CD8-positive, alpha-beta memory T cell (primary cell): ENCODE measurements around the gene TFDP1. TPM values are rescaled to one million over a fixed set of nuclear protein-coding genes. Genes with fewer than 3 reads are reported as not detected.

Source experiments
- CTCF ChIA-PET: fragments of 350-600 bp; sonication (Branson Sonifier 250); formaldehyde crosslinking; loops from one replicate; lab custom pipeline; 2021; ENCODE audit warnings: antibody characterized with exemption; lab: Charles Lee
- POLR2A ChIA-PET: fragments of 350-600 bp; sonication (Branson Sonifier 250); formaldehyde crosslinking; loops from one replicate; lab custom pipeline; 2021; ENCODE audit warnings: antibody characterized with exemption; lab: Charles Lee
- DNase-seq, 5 donors: peaks; one replicate each; pipeline versions ENCODE4 v3.0.0 to v3.0.0-alpha.2; 2020 to 2022; ENCODE audit warnings: mixed read lengths in 1 of 5
- H3K27ac ChIP-seq: one replicate; pipeline ENCODE4 v1.7.0; 2013; ENCODE audit warnings: low read depth, mild to moderate bottlenecking, low read length, moderate library complexity
- H3K27me3 ChIP-seq: 2 replicates; pipeline ENCODE4 v1.7.0; 2013; ENCODE audit warnings: low read length, mild to moderate bottlenecking; ENCODE audit not compliant: insufficient read depth, poor library complexity, severe bottlenecking
- H3K36me3 ChIP-seq: 2 replicates; pipeline ENCODE4 v1.7.0; 2013; ENCODE audit warnings: mild to moderate bottlenecking, low read length, moderate library complexity; ENCODE audit not compliant: insufficient read depth
- H3K4me1 ChIP-seq: 2 replicates; pipeline ENCODE4 v1.7.0; 2013; ENCODE audit warnings: mild to moderate bottlenecking, low read length, moderate library complexity; ENCODE audit not compliant: insufficient read depth
- H3K4me3 ChIP-seq: 2 replicates; pipeline ENCODE4 v1.7.0; 2013; ENCODE audit warnings: mild to moderate bottlenecking, low read length
- H3K9me3 ChIP-seq: 2 replicates; pipeline ENCODE4 v1.7.0; 2013; ENCODE audit warnings: mild to moderate bottlenecking, low read length
- H3K27ac Mint-ChIP-seq, 8 donors: one replicate each; pipeline ENCODE4 v1.8.0; 2020 to 2021; ENCODE audit warnings: mixed read lengths in 8 of 8, mild to moderate bottlenecking in 6 of 8, inconsistent platforms in 3 of 8, moderate library complexity in 3 of 8
- H3K27me3 Mint-ChIP-seq, 2 donors: one replicate each; pipeline ENCODE4 v1.8.0; 2020 to 2021; ENCODE audit warnings: mixed read lengths in 2 of 2, mild to moderate bottlenecking in 1 of 2, moderate library complexity in 1 of 2
- H3K36me3 Mint-ChIP-seq, 3 donors: one replicate each; pipeline ENCODE4 v1.8.0; 2020 to 2021; ENCODE audit warnings: mixed read lengths in 3 of 3, inconsistent platforms in 1 of 3, mild to moderate bottlenecking in 1 of 3
- H3K4me1 Mint-ChIP-seq, 3 donors: one replicate each; pipeline ENCODE4 v1.8.0; 2020 to 2021; ENCODE audit warnings: mixed read lengths in 3 of 3, inconsistent platforms in 1 of 3, mild to moderate bottlenecking in 1 of 3
- H3K4me3 Mint-ChIP-seq, 7 donors: one replicate each; pipeline ENCODE4 v1.8.0; 2020 to 2021; ENCODE audit warnings: mixed read lengths in 7 of 7, mild to moderate bottlenecking in 6 of 7, moderate library complexity in 4 of 7, inconsistent platforms in 2 of 7
- H3K9me3 Mint-ChIP-seq, 5 donors: one replicate each; pipeline ENCODE4 v1.8.0; 2020 to 2022; ENCODE audit warnings: mixed read lengths in 5 of 5, mild to moderate bottlenecking in 3 of 5, moderate library complexity in 2 of 5, inconsistent platforms in 1 of 5
- polyA plus RNA-seq: library from polyadenylated mRNA; unstranded; fragments of 300-500 nt; fragmentation: Illumina TruSeq; gene quantifications from one replicate; pipeline ENCODE4 v1.2.3, GENCODE V29; 2021
- total RNA-seq, 2 experiments: library from RNA; stranded (reverse); gene quantifications; one replicate each; pipeline ENCODE4 v1.2.3, GENCODE V29; 2021

TFDP1 gene
- total and polyA plus RNA-seq, 3 experiments from 2014 or later, result 59.6 to 184 (median 176) TPM

GRCh38 chr13:113644800-113645199 is 60.2 kb downstream of the TFDP1 start:
- DNase-seq, result no peak
- H3K4me1 Mint-ChIP-seq, result peaks cover 10 to 12% (median 11%) of the 10 kb centered on the region in 3 donors
- no peak overlapping the region for H3K4me3 Mint-ChIP-seq
- ChIA-PET POLR2A (no interaction called here), CTCF (no interaction called here)
- Histone ChIP-seq H3K27me3 (no peaks in the 10 kb centered on the region), H3K4me3 (no peak overlapping the region), H3K36me3 (no peaks in the 10 kb centered on the region), H3K9me3 (no peaks in the 10 kb centered on the region), H3K4me1 (peaks cover 4% of the 10 kb centered on the region), H3K27ac (no peak overlapping the region)
- H3K27me3 Mint-ChIP-seq, result peaks cover 0 to 2% of the 10 kb centered on the region in 2 donors
- peaks cover 18 to 25% (median 22%) of the 10 kb centered on the region in 3 donors for H3K36me3 Mint-ChIP-seq
- no peak overlapping the region for H3K27ac Mint-ChIP-seq
- peaks cover 0 to 6% (median 3%) of the 10 kb centered on the region in 5 donors for H3K9me3 Mint-ChIP-seq

DNA sequence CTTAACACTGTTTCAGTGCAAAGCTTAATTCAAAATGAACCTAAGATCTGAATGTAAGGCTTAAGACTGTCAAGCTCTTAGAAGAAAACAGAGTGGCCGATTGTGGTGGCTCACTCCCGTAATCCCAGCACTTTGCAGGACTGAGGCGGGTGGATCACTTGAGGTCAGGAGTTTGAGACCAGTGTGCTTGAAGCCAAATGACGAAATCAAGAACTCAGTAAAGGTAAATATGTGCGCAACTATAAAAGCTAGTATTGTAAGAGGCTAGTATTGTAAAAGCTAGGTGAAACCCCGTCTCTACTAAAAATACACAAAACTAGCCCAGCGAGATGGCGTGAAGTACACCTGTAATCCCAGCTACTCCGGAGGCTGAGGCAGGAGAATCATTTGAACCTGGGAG is 60.8 kb downstream of the TFDP1 start:
- Histone ChIP-seq H3K27ac (no peak overlapping the region), H3K4me1 (peaks cover 4% of the 10 kb centered on the region), H3K36me3 (no peaks in the 10 kb centered on the region), H3K9me3 (no peaks in the 10 kb centered on the region), H3K27me3 (no peaks in the 10 kb centered on the region), H3K4me3 (no peak overlapping the region)
- peaks cover 10 to 12% (median 11%) of the 10 kb centered on the region in 3 donors for H3K4me1 Mint-ChIP-seq
- H3K9me3 Mint-ChIP-seq, result peaks cover 0 to 6% (median 2%) of the 10 kb centered on the region in 5 donors
- H3K27me3 Mint-ChIP-seq, result peaks cover 0 to 2% of the 10 kb centered on the region in 2 donors
- POLR2A ChIA-PET, result no interaction called here
- no peak overlapping the region for H3K4me3 Mint-ChIP-seq
- H3K27ac Mint-ChIP-seq, result no peak overlapping the region
- no peak for DNase-seq
- CTCF ChIA-PET, result no interaction called here
- peaks cover 16 to 20% (median 16%) of the 10 kb centered on the region in 3 donors for H3K36me3 Mint-ChIP-seq

- H3K4me3 ChIP-seq, result no peak overlapping the region
- peaks cover 9 to 13% (median 10%) of the 10 kb centered on the region in 3 donors for H3K36me3 Mint-ChIP-seq
- peaks cover 10 to 12% (median 11%) of the 10 kb centered on the region in 3 donors for H3K4me1 Mint-ChIP-seq
- no peak overlapping the region for H3K4me3 Mint-ChIP-seq
- H3K27ac Mint-ChIP-seq, result peak overlapping the region in 3 of 8 donors; percentile 0 to 56 (median 20)
- peaks cover 0 to 2% of the 10 kb centered on the region in 2 donors for H3K27me3 Mint-ChIP-seq
- H3K27me3 ChIP-seq, result no peaks in the 10 kb centered on the region
- no peaks in the 10 kb centered on the region for H3K9me3 ChIP-seq
- peaks cover 4% of the 10 kb centered on the region for H3K4me1 ChIP-seq
- H3K36me3 ChIP-seq, result no peaks in the 10 kb centered on the region
- peak in 1 of 5 donors; percentile 21 for DNase-seq
- POLR2A ChIA-PET, result no interaction called here
- peaks cover 0 to 6% (median 2%) of the 10 kb centered on the region in 5 donors for H3K9me3 Mint-ChIP-seq
- no peak overlapping the region for H3K27ac ChIP-seq
- CTCF ChIA-PET, result no interaction called here
These were observed 61.8 kb downstream of the TFDP1 start for GRCh38 chr13:113646376-113646775.

DNA sequence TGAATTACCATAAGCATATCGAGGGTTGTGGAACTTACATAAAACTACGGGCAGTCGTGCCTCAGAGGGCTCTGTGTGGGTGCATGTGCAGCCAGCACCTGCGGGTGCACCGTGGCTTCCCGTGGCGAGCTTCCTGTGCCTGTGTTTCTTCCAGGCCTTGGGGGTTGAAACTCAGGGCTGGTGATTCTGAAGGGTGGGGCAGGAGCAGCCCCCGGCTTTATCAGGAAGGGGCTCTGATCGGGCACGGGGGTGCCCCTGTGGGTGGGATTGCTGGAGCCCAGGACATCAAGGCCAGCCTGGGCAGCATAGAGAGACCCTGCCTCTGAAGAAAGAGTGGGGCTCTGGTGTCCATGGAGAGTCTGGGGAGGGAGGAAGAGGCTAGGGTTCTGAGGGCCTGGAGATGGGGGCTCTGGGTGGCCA is 62.4 kb downstream of the TFDP1 start:
- peak in 2 of 5 donors; percentile 27 to 30 for DNase-seq
- no peak overlapping the region for H3K4me3 Mint-ChIP-seq
- H3K9me3 Mint-ChIP-seq, result peaks cover 0 to 5% (median 1%) of the 10 kb centered on the region in 5 donors
- H3K36me3 ChIP-seq, result no peaks in the 10 kb centered on the region
- peaks cover 10 to 12% (median 11%) of the 10 kb centered on the region in 3 donors for H3K4me1 Mint-ChIP-seq
- no peak overlapping the region for H3K4me3 ChIP-seq
- ChIA-PET CTCF (no interaction called here), POLR2A (no interaction called here)
- no peaks in the 10 kb centered on the region for H3K9me3 ChIP-seq
- peaks cover 0 to 2% of the 10 kb centered on the region in 2 donors for H3K27me3 Mint-ChIP-seq
- H3K27ac ChIP-seq, result no peak overlapping the region
- H3K27me3 ChIP-seq, result no peaks in the 10 kb centered on the region
- peaks cover 4% of the 10 kb centered on the region for H3K4me1 ChIP-seq
- peak overlapping the region in 2 of 8 donors; percentile 46 to 65 for H3K27ac Mint-ChIP-seq
- peaks cover 4 to 8% (median 6%) of the 10 kb centered on the region in 3 donors for H3K36me3 Mint-ChIP-seq

- H3K27me3 ChIP-seq, result no peaks in the 10 kb centered on the region
- no peaks in the 10 kb centered on the region for H3K36me3 ChIP-seq
- Mint-ChIP-seq H3K4me3 (no peak overlapping the region), H3K27ac (peak overlapping the region in 1 of 8 donors; percentile 65), H3K9me3 (peaks cover 0 to 1% (median 0%) of the 10 kb centered on the region in 5 donors), H3K27me3 (peaks cover 0 to 2% of the 10 kb centered on the region in 2 donors), H3K4me1 (peaks cover 10 to 12% (median 11%) of the 10 kb centered on the region in 3 donors), H3K36me3 (peaks cover 0 to 2% (median 1%) of the 10 kb centered on the region in 3 donors)
- ChIA-PET CTCF (no interaction called here), POLR2A (no interaction called here)
- H3K4me1 ChIP-seq, result peaks cover 4% of the 10 kb centered on the region
- peak in 1 of 5 donors; percentile 39 for DNase-seq
- H3K27ac ChIP-seq, result no peak overlapping the region
- no peaks in the 10 kb centered on the region for H3K9me3 ChIP-seq
- no peak overlapping the region for H3K4me3 ChIP-seq
These were observed 63.0 kb downstream of the TFDP1 start for GRCh38 chr13:113647351-113648215.

DNA sequence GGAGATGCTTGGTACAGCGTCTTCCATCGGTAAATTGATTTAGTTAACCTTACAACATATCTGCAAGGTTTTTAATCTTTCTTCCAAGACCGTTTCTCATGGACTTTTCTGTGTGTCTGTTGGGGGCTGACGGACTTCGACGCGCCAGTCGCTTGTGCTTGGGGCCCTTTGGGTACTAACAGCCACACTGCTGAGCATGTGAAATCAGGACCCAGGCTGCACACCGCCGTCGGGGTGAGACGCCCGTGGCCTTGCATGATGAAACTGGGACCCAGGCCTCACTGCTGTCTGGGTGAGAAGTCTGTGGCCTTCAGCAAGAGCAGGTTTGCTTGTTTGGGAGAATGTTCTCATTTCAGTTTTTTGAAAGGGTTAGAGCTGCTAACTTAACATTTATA is 63.7 kb downstream of the TFDP1 start:
- POLR2A ChIA-PET, result no interaction called here

DNA sequence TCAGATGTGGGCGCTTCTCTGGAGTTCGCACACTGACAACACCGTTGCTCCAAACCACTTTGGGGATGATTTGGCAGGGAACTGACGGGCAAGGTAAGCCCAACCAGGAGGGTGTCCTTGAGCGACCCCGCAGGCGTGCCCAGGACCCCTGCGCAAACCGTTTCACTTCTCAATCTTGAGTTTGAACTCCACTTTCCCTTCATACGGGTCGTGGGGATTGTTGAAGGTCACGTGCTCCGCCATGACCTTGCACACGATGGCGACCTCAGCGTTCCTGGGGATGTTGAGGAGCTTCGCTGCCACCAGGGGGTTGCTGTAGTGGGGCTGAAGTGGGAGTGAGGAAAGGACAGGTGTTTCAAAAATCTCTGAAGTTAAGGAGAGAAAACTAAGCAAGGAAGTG is 64.7 kb downstream of the TFDP1 start:
- CTCF ChIA-PET, result no interaction called here
- no peaks in the 10 kb centered on the region for H3K36me3 ChIP-seq
- H3K4me3 ChIP-seq, result no peak overlapping the region
- DNase-seq, result no peak
- peaks cover 0 to 2% of the 10 kb centered on the region in 2 donors for H3K27me3 Mint-ChIP-seq
- no peaks in the 10 kb centered on the region for H3K9me3 ChIP-seq
- H3K9me3 Mint-ChIP-seq, result no peaks in the 10 kb centered on the region
- H3K4me1 Mint-ChIP-seq, result peaks cover 19 to 24% (median 23%) of the 10 kb centered on the region in 3 donors
- H3K27me3 ChIP-seq, result no peaks in the 10 kb centered on the region
- POLR2A ChIA-PET, result no interaction called here
- no peak overlapping the region for H3K27ac Mint-ChIP-seq
- peaks cover 0 to 2% (median 0%) of the 10 kb centered on the region in 3 donors for H3K36me3 Mint-ChIP-seq
- no peak overlapping the region for H3K4me3 Mint-ChIP-seq
- no peak overlapping the region for H3K27ac ChIP-seq
- peaks cover 12% of the 10 kb centered on the region for H3K4me1 ChIP-seq

More for the DNA sequence above, 63.7 kb downstream of the TFDP1 start:
- Histone ChIP-seq H3K4me3 (no peak overlapping the region), H3K9me3 (no peaks in the 10 kb centered on the region), H3K27ac (no peak overlapping the region), H3K4me1 (peaks cover 4% of the 10 kb centered on the region), H3K27me3 (no peaks in the 10 kb centered on the region), H3K36me3 (no peaks in the 10 kb centered on the region)
- Mint-ChIP-seq H3K9me3 (no peaks in the 10 kb centered on the region), H3K27me3 (peaks cover 0 to 2% of the 10 kb centered on the region in 2 donors), H3K36me3 (peaks cover 0 to 2% (median 0%) of the 10 kb centered on the region in 3 donors), H3K27ac (no peak overlapping the region), H3K4me1 (peaks cover 11 to 14% (median 13%) of the 10 kb centered on the region in 3 donors), H3K4me3 (no peak overlapping the region)
- CTCF ChIA-PET, result no interaction called here
- peak in 1 of 5 donors; percentile 25 for DNase-seq

- Mint-ChIP-seq H3K36me3 (peaks cover 0 to 2% (median 0%) of the 10 kb centered on the region in 3 donors), H3K4me1 (peaks cover 20 to 25% (median 24%) of the 10 kb centered on the region in 3 donors), H3K27me3 (peaks cover 0 to 2% of the 10 kb centered on the region in 2 donors), H3K4me3 (no peak overlapping the region), H3K9me3 (no peaks in the 10 kb centered on the region), H3K27ac (no peak overlapping the region)
- ChIA-PET CTCF (no interaction called here), POLR2A (no interaction called here)
- H3K4me3 ChIP-seq, result no peak overlapping the region
- H3K4me1 ChIP-seq, result peaks cover 12% of the 10 kb centered on the region
- DNase-seq, result no peak
- no peaks in the 10 kb centered on the region for H3K9me3 ChIP-seq
- no peaks in the 10 kb centered on the region for H3K27me3 ChIP-seq
- H3K27ac ChIP-seq, result no peak overlapping the region
- no peaks in the 10 kb centered on the region for H3K36me3 ChIP-seq
These were observed 65.7 kb downstream of the TFDP1 start for GRCh38 chr13:113650275-113650674.
